SK-N-SH (cell line): ENCODE results near the gene HS3ST3A1. TPM values are rescaled to one million over a fixed set of nuclear protein-coding genes. Genes with fewer than 3 reads are reported as not detected.

Experiments used
- polyA plus RNA-seq, 3 experiments: library from polyadenylated mRNA; depleted of rRNA; stranded (reverse); fragments of >200 nt; gene quantifications; 2 replicates each; pipeline ENCODE4 v1.2.3, GENCODE V29; 2012
- small RNA-seq, 7 experiments: library from RNA; depleted of rRNA; stranded (forward); fragments of <200 nt; gene quantifications; one replicate each; pipeline ENCODE3, GENCODE V24; 2012

HS3ST3A1 gene
- polyA plus RNA-seq, 1 of the 3 experiments (the other 2 are of a cell fraction), result 22.6 TPM

Small RNA genes within 50 kb of the gene (small RNA-seq; reads per million reads assigned to genes)
- 0 to 4.2 (median 0) reads per million in 7 experiments for gene MIR548H3
